ENCODE data around the gene SERPINB8.
"Not testable (repeated sequence)": the region's sequence is repeated elsewhere in the genome, so short reads cannot be mapped to it uniquely, and the experiment has no call there.

Gene SERPINB8, protein sequence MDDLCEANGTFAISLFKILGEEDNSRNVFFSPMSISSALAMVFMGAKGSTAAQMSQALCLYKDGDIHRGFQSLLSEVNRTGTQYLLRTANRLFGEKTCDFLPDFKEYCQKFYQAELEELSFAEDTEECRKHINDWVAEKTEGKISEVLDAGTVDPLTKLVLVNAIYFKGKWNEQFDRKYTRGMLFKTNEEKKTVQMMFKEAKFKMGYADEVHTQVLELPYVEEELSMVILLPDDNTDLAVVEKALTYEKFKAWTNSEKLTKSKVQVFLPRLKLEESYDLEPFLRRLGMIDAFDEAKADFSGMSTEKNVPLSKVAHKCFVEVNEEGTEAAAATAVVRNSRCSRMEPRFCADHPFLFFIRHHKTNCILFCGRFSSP

GRCh38 chr18:63969942-63970808 is at the start of gene SERPINB8:
Gene SERPINB8, plus strand, starts transcription at chr18:63970081. Its CDS starts 8,228 bp downstream, at chr18:63978309.
- H3K4me3 ChIP-seq (ENCODE audit: low read depth, low read length) = peak within 1 kb of the TSS; percentile 75
- in situ Hi-C loops (cut with HindIII; ENCODE audit: low sequenced_read_pairs) = no loop called here
- no peak for TF ChIP-seq CTCF (IDR thresholded peaks at IDR 0.05; ENCODE audit: low read depth, low read length, missing control alignments)
- DNase-seq (ENCODE audit: low read depth) = peak; percentile 77

DNA sequence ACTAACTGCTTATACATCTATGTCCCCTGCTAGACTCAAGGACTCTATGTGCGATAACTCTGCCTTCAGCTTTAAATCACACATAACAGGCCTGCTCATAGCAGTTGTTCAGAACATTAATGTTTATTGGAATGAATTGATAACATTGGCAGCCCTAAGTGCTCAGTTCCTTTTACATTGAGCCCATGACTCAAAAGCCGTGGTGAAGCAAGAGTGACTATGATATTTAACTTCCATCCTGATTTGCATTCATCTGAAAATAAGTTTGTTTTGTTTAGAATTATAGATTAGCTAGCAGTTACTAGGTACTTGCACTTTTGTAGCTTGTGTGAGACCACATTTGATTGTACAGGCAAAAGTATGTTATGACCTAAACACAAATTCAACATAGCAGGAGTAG is 47.8 kb upstream of the SERPINB8 start:
- no peak overlapping the region for H3K4me3 ChIP-seq (ENCODE audit: low read depth, low read length)
- in situ Hi-C loops (cut with HindIII; ENCODE audit: low sequenced_read_pairs) = no loop called here
- TF ChIP-seq CTCF (IDR thresholded peaks at IDR 0.05; ENCODE audit: low read depth, low read length, missing control alignments) = no peak
- DNase-seq (ENCODE audit: low read depth) = no peak

- no peak for DNase-seq (ENCODE audit: low read depth)
- in situ Hi-C loops (cut with HindIII; ENCODE audit: low sequenced_read_pairs) = no loop called here
- no peak for TF ChIP-seq CTCF (IDR thresholded peaks at IDR 0.05; ENCODE audit: low read depth, low read length, missing control alignments)
- H3K4me3 ChIP-seq (ENCODE audit: low read depth, low read length) = no peak overlapping the region
Measured at GRCh38 chr18:63924551-63924950, 45.3 kb upstream of the SERPINB8 start.

DNA sequence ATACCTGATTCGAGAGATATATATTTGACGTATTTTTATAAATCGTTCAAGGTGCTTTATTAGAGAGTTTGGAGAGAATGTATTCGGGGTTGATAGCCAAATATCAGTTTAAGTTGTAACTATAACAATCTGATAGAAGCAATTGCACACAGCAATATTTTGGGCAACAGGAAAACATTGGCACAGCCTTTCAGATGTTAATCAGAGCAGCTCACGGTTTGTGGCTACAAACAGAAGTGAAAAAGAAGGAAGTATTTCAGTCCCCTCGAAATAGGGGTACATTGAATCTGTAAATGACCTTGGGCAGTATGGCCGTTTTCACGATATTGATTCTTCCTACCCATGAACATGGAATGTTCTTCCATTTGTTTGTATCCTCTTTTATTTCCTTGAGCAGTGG is 41.5 kb upstream of the SERPINB8 start:
- TF ChIP-seq CTCF (IDR thresholded peaks at IDR 0.05; ENCODE audit: low read depth, low read length, missing control alignments) = no peak
- in situ Hi-C loops (cut with HindIII; ENCODE audit: low sequenced_read_pairs) = no loop called here
- H3K4me3 ChIP-seq (ENCODE audit: low read depth, low read length) = no peak overlapping the region
- DNase-seq (ENCODE audit: low read depth) = no peak

DNA sequence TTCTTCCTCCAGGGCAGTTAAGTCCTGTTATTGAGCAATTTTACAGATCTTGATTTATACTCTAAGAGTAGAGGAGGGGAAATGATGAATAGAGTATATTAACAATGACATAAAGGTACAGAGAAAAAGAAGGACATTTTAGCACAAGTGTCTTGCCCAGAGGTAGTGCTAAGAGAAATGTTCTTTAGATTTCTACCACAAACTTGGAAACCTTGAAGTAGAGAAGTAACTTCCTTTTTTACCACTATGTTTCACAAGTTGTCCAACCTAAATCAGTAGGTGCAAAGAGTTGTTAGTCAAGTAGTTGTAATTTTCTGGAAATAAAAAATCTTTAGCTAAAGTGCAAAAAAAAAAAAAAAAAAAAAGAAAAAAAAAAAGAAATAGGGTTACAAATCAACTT is 40.5 kb upstream of the SERPINB8 start:
- H3K4me3 ChIP-seq (ENCODE audit: low read depth, low read length); DNase-seq (ENCODE audit: low read depth); in situ Hi-C loops (cut with HindIII; ENCODE audit: low sequenced_read_pairs): not testable (repeated sequence)

- H3K4me3 ChIP-seq (ENCODE audit: low read depth, low read length) = no peak overlapping the region
- in situ Hi-C loops (cut with HindIII; ENCODE audit: low sequenced_read_pairs) = no loop called here
- no peak for TF ChIP-seq CTCF (IDR thresholded peaks at IDR 0.05; ENCODE audit: low read depth, low read length, missing control alignments)
- no peak for DNase-seq (ENCODE audit: low read depth)
Measured at GRCh38 chr18:63930773-63931354, 39.0 kb upstream of the SERPINB8 start.
